SK-N-MC (cell line): ENCODE data around the gene ANKRD30A.

ENCODE experiments used
- EZH2 ChIP-seq: fragments of 200-600 bp; sonication (generic); IDR thresholded peaks from one replicate; pipeline ENCODE4 v1.6.1; 2017; ENCODE audit warnings: antibody characterized with exemption
- POLR2AphosphoS5 ChIP-seq: IDR thresholded peaks from 2 replicates; pipeline ENCODE4 v1.6.1; 2012; ENCODE audit warnings: mild to moderate bottlenecking, low read depth, low read length, borderline replicate concordance

DNA sequence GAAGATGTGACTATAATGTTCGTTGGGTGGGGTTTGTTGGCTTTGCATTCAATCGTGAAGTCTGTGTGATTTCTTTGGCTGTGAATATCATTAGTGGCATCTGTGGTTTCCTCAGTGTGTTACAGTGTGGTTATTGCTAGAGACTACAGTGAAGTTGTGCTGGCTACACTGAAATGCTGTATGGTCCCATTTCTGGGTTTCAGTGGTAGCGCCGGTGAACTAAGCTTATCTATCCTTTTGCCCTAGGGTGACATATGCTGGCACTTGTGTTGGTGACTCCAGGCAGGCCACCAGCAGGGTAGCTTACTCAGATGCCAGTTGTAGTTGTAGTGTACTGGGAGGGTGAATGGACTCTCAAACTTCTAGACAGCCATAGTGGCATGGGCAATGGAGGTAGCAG, 259.5 kb downstream of the ANKRD30A start:
- TF ChIP-seq EZH2 (no peak), POLR2AphosphoS5 (no peak)
